SK-N-SH (cell line): ENCODE results near the gene SPON1. TPM values are rescaled to one million over a fixed set of nuclear protein-coding genes. Genes with fewer than 3 reads are reported as not detected.
A peak's percentile ranks its signal among the peaks of the same experiment; 100 is the strongest.

Experiments used
- CTCF ChIA-PET: fragments of 300-600, 350-600 bp; formaldehyde crosslinking; extraction: SDS; loops from one replicate; lab custom pipeline; 2021; lab: Yijun Ruan, JAX
- POLR2A ChIA-PET: fragments of 350-600 bp; sonication (Branson Sonifier 250); formaldehyde crosslinking; extraction: SDS; loops from one replicate; lab custom pipeline; 2020; ENCODE audit warnings: antibody characterized with exemption, inconsistent platforms; lab: Yijun Ruan, JAX
- DNase-seq: peaks from one replicate; pipeline ENCODE4 v3.0.0; 2012
- H2AFZ ChIP-seq: fragments of 200-600 bp; sonication (generic); 2 replicates; pipeline ENCODE4 v1.8.1; 2016; ENCODE audit warnings: antibody characterized with exemption, mild to moderate bottlenecking, low read depth
- H3F3A ChIP-seq: fragments of 200-600 bp; sonication (generic); replicated peaks from 2 replicates; pipeline ENCODE3; 2016; ENCODE audit warnings: antibody characterized with exemption, mild to moderate bottlenecking; ENCODE audit not compliant: insufficient read depth
- H3K27ac ChIP-seq, 2 experiments: fragments of 200-500 bp in 1 of 2; fragments of 200-600 bp in 1 of 2; sonication (Bioruptor generic) in 1 of 2; sonication (generic), shearing (Covaris generic) in 1 of 2; 2 replicates each; pipeline versions ENCODE4 v1.5.1 to v1.6.1; 2014 to 2016; ENCODE audit warnings: low read depth in 2 of 2, inconsistent platforms in 1 of 2, low read length in 1 of 2, mild to moderate bottlenecking in 1 of 2, mixed read lengths in 1 of 2
- H3K27me3 ChIP-seq: fragments of 200-600 bp; sonication (generic), shearing (Covaris generic); 2 replicates; pipeline ENCODE4 v1.6.1; 2016; ENCODE audit warnings: mixed run types; ENCODE audit not compliant: insufficient read depth
- H3K36me3 ChIP-seq, 2 experiments: fragments of 200-500 bp in 1 of 2; fragments of 200-600 bp in 1 of 2; sonication (Bioruptor generic) in 1 of 2; sonication (generic) in 1 of 2; replicated peaks in 1 of 2; 2 replicates each; pipeline versions ENCODE3 to v1.5.1; 2014 to 2016; ENCODE audit warnings: low read length in 1 of 2, mild to moderate bottlenecking in 1 of 2; ENCODE audit not compliant: insufficient read depth in 2 of 2, control insufficient read depth in 1 of 2
- H3K4me1 ChIP-seq, 2 experiments: fragments of 200-500 bp in 1 of 2; fragments of 200-600 bp in 1 of 2; sonication (Bioruptor generic) in 1 of 2; sonication (generic), shearing (Covaris generic) in 1 of 2; 2 replicates each; pipeline versions ENCODE4 v1.5.1 to v1.6.1; 2014 to 2016; ENCODE audit warnings: low read depth in 1 of 2, low read length in 1 of 2, mixed run types in 1 of 2; ENCODE audit not compliant: insufficient read depth in 2 of 2, control insufficient read depth in 1 of 2
- H3K4me2 ChIP-seq: fragments of 200-600 bp; sonication (generic), shearing (Covaris generic); 2 replicates; pipeline ENCODE4 v1.6.1; 2017; ENCODE audit warnings: mixed run types
- H3K4me3 ChIP-seq, 2 experiments: fragments of 200-500 bp in 1 of 2; fragments of 200-600 bp in 1 of 2; sonication (Bioruptor generic) in 1 of 2; sonication (generic), shearing (Covaris generic) in 1 of 2; 2 replicates each; pipeline versions ENCODE4 v1.5.1 to v1.8.1; 2014 to 2016; ENCODE audit warnings: low read depth in 2 of 2, inconsistent platforms in 1 of 2, low read length in 1 of 2, mild to moderate bottlenecking in 1 of 2, mixed read lengths in 1 of 2, moderate library complexity in 1 of 2
- H3K79me2 ChIP-seq: fragments of 200-600 bp; sonication (generic); 2 replicates; pipeline ENCODE4 v1.8.1; 2017; ENCODE audit warnings: mild to moderate bottlenecking; ENCODE audit not compliant: insufficient read depth
- H3K9ac ChIP-seq: fragments of 200-600 bp; sonication (generic); 2 replicates; pipeline ENCODE4 v1.6.1; 2017; ENCODE audit warnings: mixed run types
- H3K9me2 ChIP-seq: fragments of 200-600 bp; sonication (generic); 2 replicates; pipeline ENCODE4 v1.6.1; 2017; ENCODE audit warnings: mixed run types
- H3K9me3 ChIP-seq: fragments of 200-600 bp; sonication (generic); 2 replicates; pipeline ENCODE4 v1.6.1; 2017; ENCODE audit warnings: mixed run types, mild to moderate bottlenecking, moderate library complexity
- H4K20me1 ChIP-seq: fragments of 200-600 bp; sonication (generic); 2 replicates; pipeline ENCODE4 v1.6.1; 2017; ENCODE audit warnings: mild to moderate bottlenecking, mixed run types; ENCODE audit not compliant: insufficient read depth
- CHD2 ChIP-seq: fragments of 150-350 bp; IDR thresholded peaks from 2 replicates; pipeline ENCODE4 v1.6.1; 2018; ENCODE audit warnings: low read length; ENCODE audit not compliant: partially characterized antibody
- EP300 ChIP-seq, 2 experiments: IDR thresholded peaks; 2 replicates each; pipeline versions ENCODE4 v1.4.0 to v1.6.1; 2012; ENCODE audit warnings: borderline replicate concordance in 1 of 2, low read depth in 1 of 2, low read length in 1 of 2
- FOSL2 ChIP-seq: IDR thresholded peaks from 2 replicates; pipeline ENCODE4 v1.4.0; 2012; ENCODE audit warnings: low read depth, mild to moderate bottlenecking, moderate library complexity, borderline replicate concordance
- FOXJ3 ChIP-seq: sonication (generic); formaldehyde crosslinking; IDR thresholded peaks from 2 replicates; pipeline ENCODE4 v1.5.1; 2020; ENCODE audit warnings: mild to moderate bottlenecking, missing genetic modification reagents
- GABPA ChIP-seq: IDR thresholded peaks from 2 replicates; pipeline ENCODE4 v1.4.0; 2012; ENCODE audit warnings: low read depth, mild to moderate bottlenecking
- GATA2 ChIP-seq: sonication (generic); formaldehyde crosslinking; IDR thresholded peaks from 2 replicates; pipeline ENCODE4 v1.5.0; 2020; ENCODE audit warnings: mild to moderate bottlenecking, missing genetic modification reagents
- IRF3 ChIP-seq: fragments of 150-350 bp; IDR thresholded peaks from 2 replicates; pipeline ENCODE4 v1.6.1; 2016; ENCODE audit warnings: mild to moderate bottlenecking, low read depth, low read length
- MEF2A ChIP-seq: IDR thresholded peaks from 2 replicates; pipeline ENCODE4 v1.4.0; 2012; ENCODE audit warnings: low read depth, borderline replicate concordance
- MXI1 ChIP-seq: IDR thresholded peaks from 2 replicates; pipeline ENCODE4 v1.6.1; 2012; ENCODE audit warnings: mild to moderate bottlenecking, low read depth, low read length, improper control_type of control experiment
- NFIC ChIP-seq: IDR thresholded peaks from 2 replicates; pipeline ENCODE4 v1.4.0; 2012; ENCODE audit warnings: borderline replicate concordance
- NRF1 ChIP-seq: IDR thresholded peaks from 2 replicates; pipeline ENCODE4 v1.6.1; 2012; ENCODE audit warnings: low read depth, mild to moderate bottlenecking, low read length
- RCOR1 ChIP-seq: fragments of 150-350 bp; IDR thresholded peaks from 2 replicates; pipeline ENCODE4 v1.6.1; 2017; ENCODE audit warnings: antibody characterized with exemption, low read length
- REST ChIP-seq: IDR thresholded peaks from 2 replicates; pipeline ENCODE4 v1.6.1; 2012; ENCODE audit warnings: mild to moderate bottlenecking, low read depth, low read length, moderate library complexity
- RFX5 ChIP-seq: IDR thresholded peaks from 2 replicates; pipeline ENCODE4 v1.6.1; 2012; ENCODE audit warnings: mild to moderate bottlenecking, improper control_type of control experiment, low read length
- RXRA ChIP-seq: IDR thresholded peaks from 2 replicates; pipeline ENCODE4 v1.4.0; 2012; ENCODE audit warnings: low read depth, mild to moderate bottlenecking, borderline replicate concordance
- SMC3 ChIP-seq: IDR thresholded peaks from 2 replicates; pipeline ENCODE4 v1.6.1; 2012; ENCODE audit warnings: low read depth, low read length, improper control_type of control experiment
- TAF1 ChIP-seq: IDR thresholded peaks from 2 replicates; pipeline ENCODE4 v1.6.1; 2012; ENCODE audit warnings: low read depth, mild to moderate bottlenecking, low read length, moderate library complexity, borderline replicate concordance
- TCF12 ChIP-seq: IDR thresholded peaks from 2 replicates; pipeline ENCODE4 v1.4.0; 2012
- TEAD4 ChIP-seq: IDR thresholded peaks from 2 replicates; pipeline ENCODE4 v1.4.0; 2012; ENCODE audit warnings: mild to moderate bottlenecking, borderline replicate concordance; ENCODE audit not compliant: insufficient read depth
- USF2 ChIP-seq: fragments of 150-350 bp; IDR thresholded peaks from 2 replicates; pipeline ENCODE4 v1.6.1; 2017; ENCODE audit warnings: antibody characterized with exemption, low read length, low read depth, borderline replicate concordance
- YY1 ChIP-seq: IDR thresholded peaks from 2 replicates; pipeline ENCODE4 v1.4.0; 2012; ENCODE audit warnings: low read depth, mild to moderate bottlenecking
- ZBTB33 ChIP-seq: IDR thresholded peaks from 2 replicates; pipeline ENCODE4 v1.4.0; 2012; ENCODE audit warnings: low read depth, borderline replicate concordance
- WGBS: methylation state at CpG from one replicate; pipeline ENCODE4 v1.1.6; 2017; ENCODE audit warnings: low lambda C conversion rate; 5-methylcytosine and 5-hydroxymethylcytosine counted together
- polyA plus RNA-seq, 3 experiments: library from polyadenylated mRNA; depleted of rRNA; stranded (reverse); fragments of >200 nt; gene quantifications; 2 replicates each; pipeline ENCODE4 v1.2.3, GENCODE V29; 2012
- TF ChIP-seq, protein P1 (sequence below): IDR thresholded peaks from 2 replicates; pipeline ENCODE4 v1.4.0; 2012; ENCODE audit warnings: low read depth, borderline replicate concordance
- TF ChIP-seq, protein P2 (sequence below): IDR thresholded peaks from 2 replicates; pipeline ENCODE4 v1.4.0; 2012; ENCODE audit warnings: low read depth
- TF ChIP-seq, protein P3 (sequence below): IDR thresholded peaks from 2 replicates; pipeline ENCODE4; 2012

SPON1 gene
- polyA plus RNA-seq, 1 of the 3 experiments (the other 2 are of a cell fraction) = not detected

DNA sequence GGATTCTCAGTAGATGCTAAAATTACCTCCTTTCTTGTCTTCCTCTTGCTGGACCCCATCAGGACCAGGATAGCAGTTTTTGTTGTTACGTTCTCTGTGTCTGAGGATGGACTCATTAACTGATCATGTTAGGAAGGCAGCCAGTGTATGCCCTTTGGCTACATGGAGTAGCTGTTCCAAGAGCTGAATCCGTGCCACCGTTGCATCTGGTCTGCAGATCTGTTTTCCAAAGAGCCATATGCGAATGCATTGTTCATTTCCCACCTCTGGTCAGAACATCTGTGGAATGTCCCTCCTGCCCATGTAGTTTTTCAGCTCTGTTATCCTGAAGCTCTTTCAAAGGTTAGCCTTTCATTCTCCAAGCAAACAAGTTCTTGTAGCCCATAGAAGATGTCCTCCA lies 188.4 kb downstream of the SPON1 start:
- Histone ChIP-seq H3K9me2 (no peaks in the 10 kb centered on the region), H3K4me1 (peaks cover 0 to 10% of the 10 kb centered on the region in 2 experiments; a peak in 2 of 4 replicates), H3K9me3 (no peaks in the 10 kb centered on the region), H3K27me3 (no peaks in the 10 kb centered on the region), H2AFZ (no peak overlapping the region), H3F3A (no peaks in the 10 kb centered on the region), H3K27ac (peak overlapping the region in 1 of 2 experiments; percentile 79; a peak in 2 of 4 replicates), H3K36me3 (no peaks in the 10 kb centered on the region), H3K4me3 (no peak overlapping the region), H3K4me2 (no peak overlapping the region), H4K20me1 (no peaks in the 10 kb centered on the region), H3K79me2 (no peaks in the 10 kb centered on the region), H3K9ac (no peak overlapping the region)
- CTCF ChIA-PET = interaction anchor here (0.9 to 5.5 kb wide), 7 partner anchors 19 to 376 kb away, joined by 3 to 75 read pairs (median 3); partner anchors contain the start of gene SPON1
- WGBS = 2% methylated on average over 4 of the region's 4 CpGs
- DNase-seq = peak; percentile 46
- POLR2A ChIA-PET = no interaction called here
- TF ChIP-seq FOSL2 = no peak
- peak in 1 of 2 experiments; percentile 71; a peak in 1 of 4 replicates for TF ChIP-seq EP300 (IDR thresholded peaks at IDR 0.05; ENCODE audit: borderline replicate concordance in 1 of 2, low read depth in 1 of 2, low read length in 1 of 2)
- no peak for TF ChIP-seq TEAD4
- TF ChIP-seq SMC3 = no peak
- TF ChIP-seq GABPA = no peak
- no peak for TF ChIP-seq ZBTB33
- TF ChIP-seq TAF1 = no peak
- TF ChIP-seq, protein P1, sequence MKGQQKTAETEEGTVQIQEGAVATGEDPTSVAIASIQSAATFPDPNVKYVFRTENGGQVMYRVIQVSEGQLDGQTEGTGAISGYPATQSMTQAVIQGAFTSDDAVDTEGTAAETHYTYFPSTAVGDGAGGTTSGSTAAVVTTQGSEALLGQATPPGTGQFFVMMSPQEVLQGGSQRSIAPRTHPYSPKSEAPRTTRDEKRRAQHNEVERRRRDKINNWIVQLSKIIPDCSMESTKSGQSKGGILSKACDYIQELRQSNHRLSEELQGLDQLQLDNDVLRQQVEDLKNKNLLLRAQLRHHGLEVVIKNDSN = no peak
- TF ChIP-seq RFX5 = no peak
- no peak for TF ChIP-seq NRF1
- no peak for TF ChIP-seq REST
- no peak for TF ChIP-seq IRF3
- peak; percentile 67 for TF ChIP-seq FOXJ3 (CRISPR knock-in tag)
- no peak for TF ChIP-seq USF2
- TF ChIP-seq, protein P2, sequence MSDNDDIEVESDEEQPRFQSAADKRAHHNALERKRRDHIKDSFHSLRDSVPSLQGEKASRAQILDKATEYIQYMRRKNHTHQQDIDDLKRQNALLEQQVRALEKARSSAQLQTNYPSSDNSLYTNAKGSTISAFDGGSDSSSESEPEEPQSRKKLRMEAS = no peak
- TF ChIP-seq MEF2A = no peak
- TF ChIP-seq RXRA = no peak
- peak; percentile 83; the same call in 1 of the 2 replicates for TF ChIP-seq RCOR1
- TF ChIP-seq MXI1 = no peak
- no peak for TF ChIP-seq YY1
- TF ChIP-seq CHD2 = peak; percentile 55
- no peak for TF ChIP-seq NFIC
- no peak for TF ChIP-seq TCF12
- TF ChIP-seq, protein P3, sequence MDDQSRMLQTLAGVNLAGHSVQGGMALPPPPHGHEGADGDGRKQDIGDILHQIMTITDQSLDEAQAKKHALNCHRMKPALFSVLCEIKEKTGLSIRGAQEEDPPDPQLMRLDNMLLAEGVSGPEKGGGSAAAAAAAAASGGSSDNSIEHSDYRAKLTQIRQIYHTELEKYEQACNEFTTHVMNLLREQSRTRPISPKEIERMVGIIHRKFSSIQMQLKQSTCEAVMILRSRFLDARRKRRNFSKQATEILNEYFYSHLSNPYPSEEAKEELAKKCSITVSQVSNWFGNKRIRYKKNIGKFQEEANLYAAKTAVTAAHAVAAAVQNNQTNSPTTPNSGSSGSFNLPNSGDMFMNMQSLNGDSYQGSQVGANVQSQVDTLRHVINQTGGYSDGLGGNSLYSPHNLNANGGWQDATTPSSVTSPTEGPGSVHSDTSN = no peak
- TF ChIP-seq GATA2 (CRISPR knock-in tag) = peak; percentile 68
